Neural progenitor cell (in vitro differentiated cells): ENCODE results near the gene TGM2. TPM values are rescaled to one million over a fixed set of nuclear protein-coding genes. Genes with fewer than 3 reads are reported as not detected.

Experiments used
- DNase-seq: peaks from one replicate; pipeline ENCODE4 v3.0.0-alpha.2; 2016; ENCODE audit warnings: low spot score
- H2AFZ ChIP-seq: fragments of 200-600 bp; sonication (generic); replicated peaks from 2 replicates; pipeline ENCODE4 v1.6.1; 2016; ENCODE audit warnings: antibody characterized with exemption
- H3F3A ChIP-seq: fragments of 200-600 bp; sonication (generic); 2 replicates; pipeline ENCODE4 v1.6.1; 2016; ENCODE audit warnings: antibody characterized with exemption, low read depth
- H3K27ac ChIP-seq: fragments of 200-600 bp; sonication (generic); 2 replicates; pipeline ENCODE4 v1.5.1; 2016; ENCODE audit warnings: mild to moderate bottlenecking
- H3K27me3 ChIP-seq: fragments of 200-600 bp; sonication (generic); 2 replicates; pipeline ENCODE4 v1.6.1; 2016; ENCODE audit warnings: mild to moderate bottlenecking, moderate library complexity
- H3K36me3 ChIP-seq: fragments of 200-600 bp; sonication (generic); 2 replicates; pipeline ENCODE4 v1.5.1; 2016
- H3K4me1 ChIP-seq: fragments of 200-600 bp; sonication (generic); 2 replicates; pipeline ENCODE4 v1.6.1; 2016; ENCODE audit warnings: mixed run types
- H3K4me2 ChIP-seq: fragments of 200-600 bp; sonication (generic); 2 replicates; pipeline ENCODE4 v1.6.1; 2016
- H3K4me3 ChIP-seq: fragments of 200-600 bp; sonication (generic); 2 replicates; pipeline ENCODE4 v1.5.1; 2016
- H3K79me2 ChIP-seq: fragments of 200-600 bp; sonication (generic); 2 replicates; pipeline ENCODE4 v1.6.1; 2016; ENCODE audit warnings: low read depth
- H3K9ac ChIP-seq: fragments of 200-600 bp; sonication (generic); 2 replicates; pipeline ENCODE4 v1.6.1; 2016
- H3K9me3 ChIP-seq: fragments of 200-600 bp; sonication (generic); 2 replicates; pipeline ENCODE4 v1.5.1; 2016; ENCODE audit warnings: low read depth
- H4K20me1 ChIP-seq: fragments of 200-600 bp; sonication (generic); 2 replicates; pipeline ENCODE4 v1.6.1; 2016; ENCODE audit warnings: low read depth
- H3K27ac Mint-ChIP-seq: 3 replicates; pipeline ENCODE4 v1.8.0; 2021; ENCODE audit warnings: mixed read lengths
- H3K27me3 Mint-ChIP-seq: 2 replicates; pipeline ENCODE4 v1.8.0; 2022; ENCODE audit warnings: low read depth, mild to moderate bottlenecking, inconsistent platforms, moderate library complexity, mixed read lengths; ENCODE audit not compliant: insufficient read depth
- H3K36me3 Mint-ChIP-seq: 3 replicates; pipeline ENCODE4 v1.8.0; 2021; ENCODE audit warnings: mixed read lengths
- H3K4me1 Mint-ChIP-seq: 3 replicates; pipeline ENCODE4 v1.8.0; 2021; ENCODE audit warnings: mixed read lengths
- H3K4me3 Mint-ChIP-seq: 3 replicates; pipeline ENCODE4 v1.8.0; 2021; ENCODE audit warnings: mild to moderate bottlenecking, moderate library complexity, mixed read lengths
- H3K9me3 Mint-ChIP-seq: 3 replicates; pipeline ENCODE4 v1.8.0; 2020; ENCODE audit warnings: mixed read lengths
- CTCF ChIP-seq: fragments of 200-600 bp; sonication (generic); IDR thresholded peaks from 2 replicates; pipeline ENCODE4 v1.5.1; 2017; ENCODE audit warnings: antibody characterized with exemption, mild to moderate bottlenecking
- EZH2 ChIP-seq: fragments of 200-600 bp; sonication (generic); IDR thresholded peaks from 2 replicates; pipeline ENCODE4 v1.6.1; 2017; ENCODE audit warnings: antibody characterized with exemption, mild to moderate bottlenecking, moderate library complexity
- EZH2phosphoT487 ChIP-seq: fragments of 200-600 bp; sonication (generic); IDR thresholded peaks from 2 replicates; pipeline ENCODE4 v1.6.1; 2017; ENCODE audit warnings: antibody characterized with exemption
- total RNA-seq: library from RNA; depleted of rRNA; stranded (reverse); fragments of >200 nt; gene quantifications from 2 replicates; pipeline ENCODE4 v1.2.3, GENCODE V29; 2015; ENCODE audit warnings: low replicate concordance

TGM2 gene
- total RNA-seq, 1 donor from 2014 or later = 0.22 TPM

- no peak overlapping the region for H3K27ac Mint-ChIP-seq
Observed at GRCh38 chr20:38209736-38210405, 44.8 kb upstream of the TGM2 start.

GRCh38 chr20:38209054-38209675, 44.1 kb upstream of the TGM2 start:
- Mint-ChIP-seq H3K27me3 (peaks cover 5% of the 10 kb centered on the region), H3K27ac (no peak overlapping the region), H3K4me3 (no peak overlapping the region)

More at GRCh38 chr20:38209736-38210405, 44.8 kb upstream of the TGM2 start:
- Histone ChIP-seq H3K27me3 (no peaks in the 10 kb centered on the region), H2AFZ (no peak overlapping the region), H3K9me3 (no peaks in the 10 kb centered on the region), H3K36me3 (no peaks in the 10 kb centered on the region), H3K4me1 (no peaks in the 10 kb centered on the region), H4K20me1 (no peaks in the 10 kb centered on the region), H3K79me2 (no peaks in the 10 kb centered on the region), H3K9ac (no peak overlapping the region), H3F3A (no peaks in the 10 kb centered on the region), H3K4me2 (no peak overlapping the region), H3K27ac (no peak overlapping the region), H3K4me3 (no peak overlapping the region)
- no peak for TF ChIP-seq CTCF
- TF ChIP-seq EZH2phosphoT487 = no peak
- no peak for TF ChIP-seq EZH2
- peaks cover 5% of the 10 kb centered on the region for H3K27me3 Mint-ChIP-seq
- no peak for DNase-seq
- no peaks in the 10 kb centered on the region for H3K4me1 Mint-ChIP-seq
- no peaks in the 10 kb centered on the region for H3K9me3 Mint-ChIP-seq
- no peak overlapping the region for H3K4me3 Mint-ChIP-seq
- H3K36me3 Mint-ChIP-seq = no peaks in the 10 kb centered on the region

GRCh38 chr20:38208523-38208922, 43.5 kb upstream of the TGM2 start:
- H3K4me3 ChIP-seq = no peak overlapping the region
- TF ChIP-seq EZH2phosphoT487 = no peak
- no peak for TF ChIP-seq EZH2
- TF ChIP-seq CTCF = no peak
- H3K4me1 ChIP-seq = no peaks in the 10 kb centered on the region
- H3K4me3 Mint-ChIP-seq = no peak overlapping the region
- no peaks in the 10 kb centered on the region for H3K27me3 ChIP-seq
- DNase-seq = no peak
- H3K4me1 Mint-ChIP-seq = no peaks in the 10 kb centered on the region
- H3K9me3 ChIP-seq = no peaks in the 10 kb centered on the region
- no peaks in the 10 kb centered on the region for H3K9me3 Mint-ChIP-seq
- H2AFZ ChIP-seq = no peak overlapping the region
- H3K9ac ChIP-seq = no peak overlapping the region
- H3K27me3 Mint-ChIP-seq = peaks cover 5% of the 10 kb centered on the region
- no peaks in the 10 kb centered on the region for H4K20me1 ChIP-seq
- H3F3A ChIP-seq = peaks cover 5% of the 10 kb centered on the region
- no peak overlapping the region for H3K4me2 ChIP-seq
- no peaks in the 10 kb centered on the region for H3K36me3 Mint-ChIP-seq
- H3K27ac ChIP-seq = no peak overlapping the region
- no peak overlapping the region for H3K27ac Mint-ChIP-seq
- no peaks in the 10 kb centered on the region for H3K79me2 ChIP-seq
- no peaks in the 10 kb centered on the region for H3K36me3 ChIP-seq

More at GRCh38 chr20:38209054-38209675, 44.1 kb upstream of the TGM2 start:
- no peak overlapping the region for H3K27ac ChIP-seq
- H4K20me1 ChIP-seq = no peaks in the 10 kb centered on the region
- no peak overlapping the region for H3K4me2 ChIP-seq
- Mint-ChIP-seq H3K9me3 (no peaks in the 10 kb centered on the region), H3K4me1 (no peaks in the 10 kb centered on the region), H3K36me3 (no peaks in the 10 kb centered on the region)
- H3K27me3 ChIP-seq = no peaks in the 10 kb centered on the region
- H3K4me3 ChIP-seq = no peak overlapping the region
- no peaks in the 10 kb centered on the region for H3K36me3 ChIP-seq
- no peaks in the 10 kb centered on the region for H3K79me2 ChIP-seq
- DNase-seq = no peak
- no peak overlapping the region for H3K9ac ChIP-seq
- H3K4me1 ChIP-seq = no peaks in the 10 kb centered on the region
- no peak for TF ChIP-seq EZH2phosphoT487
- TF ChIP-seq EZH2 = no peak
- TF ChIP-seq CTCF = no peak
- no peaks in the 10 kb centered on the region for H3F3A ChIP-seq
- H3K9me3 ChIP-seq = no peaks in the 10 kb centered on the region
- H2AFZ ChIP-seq = no peak overlapping the region
